GM18858 (cell line): ENCODE data around the gene ZCCHC14.

Source experiments
- ATAC-seq: cut with Tn5 transposase; IDR thresholded peaks from one replicate; pipeline ENCODE4 v1.9.1; 2021; ENCODE audit not compliant: unreplicated experiment

Gene ZCCHC14

DNA sequence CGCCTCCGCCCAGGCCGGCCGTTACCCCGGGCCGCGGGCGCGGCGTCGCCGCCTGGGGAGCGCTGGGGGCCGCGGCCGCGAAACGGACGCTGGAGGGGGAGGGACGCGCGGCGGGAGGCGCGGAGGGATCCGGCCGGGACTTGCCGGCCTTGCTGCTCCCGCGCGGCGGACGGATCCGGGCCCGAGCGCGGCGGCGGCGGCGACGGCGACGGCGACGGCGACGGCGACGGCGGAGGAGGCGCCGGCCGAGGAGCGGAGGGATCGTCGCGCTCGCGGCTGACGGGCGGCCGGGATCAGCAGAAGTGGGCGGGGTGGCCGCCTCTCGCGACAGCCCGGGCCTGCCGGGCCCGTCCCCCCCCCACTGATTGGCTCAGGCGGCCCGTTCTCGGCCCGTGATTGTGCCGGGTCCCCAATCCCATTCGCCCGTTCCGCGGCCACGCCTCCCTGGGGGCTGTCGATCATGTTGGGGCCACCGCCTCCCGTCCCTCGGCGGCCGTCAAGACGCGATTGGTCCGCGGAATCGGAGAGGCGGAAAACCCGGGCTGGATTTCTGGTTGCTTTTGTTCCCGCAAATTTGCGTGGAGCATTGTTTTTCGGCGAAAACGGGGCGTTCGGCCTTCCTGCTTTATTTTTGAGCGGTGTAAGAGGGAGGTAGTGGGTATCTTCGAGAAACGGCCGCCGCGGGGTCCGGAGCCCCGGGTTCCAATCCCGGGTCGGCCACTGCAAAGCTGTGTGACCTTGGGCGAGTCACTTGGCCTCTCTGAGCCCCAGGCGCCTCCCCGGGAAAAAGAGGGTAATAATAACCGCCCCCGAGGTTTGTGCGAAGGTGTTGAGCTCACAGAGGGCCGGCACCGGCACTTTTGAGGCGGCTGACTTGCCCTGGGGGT, at the start of gene ZCCHC14:
TSS of gene ZCCHC14 (minus strand) at position 304 of the 887 bp plus-strand sequence. CDS start 786 bp downstream, outside the sequence.
- peak; percentile 64 for ATAC-seq

DNA sequence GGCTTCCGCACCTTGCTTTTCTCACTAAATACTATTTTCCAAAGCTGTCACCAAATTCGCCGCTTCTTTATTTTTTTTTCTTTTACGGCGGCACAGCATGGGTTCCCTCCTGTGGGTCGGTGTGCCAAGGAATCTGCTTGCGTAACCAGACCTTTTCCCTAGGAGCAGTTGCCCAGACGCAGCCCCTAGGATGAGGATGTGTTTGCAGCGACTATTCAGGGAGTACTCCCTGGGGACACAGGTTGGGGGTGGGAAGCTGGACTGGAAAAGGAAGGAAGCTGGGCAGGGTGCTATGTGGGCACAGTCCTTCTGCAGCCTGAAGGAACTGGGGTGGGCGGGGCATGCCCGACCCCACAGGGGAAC, 49.0 kb upstream of the ZCCHC14 start:
- no peak for ATAC-seq

DNA sequence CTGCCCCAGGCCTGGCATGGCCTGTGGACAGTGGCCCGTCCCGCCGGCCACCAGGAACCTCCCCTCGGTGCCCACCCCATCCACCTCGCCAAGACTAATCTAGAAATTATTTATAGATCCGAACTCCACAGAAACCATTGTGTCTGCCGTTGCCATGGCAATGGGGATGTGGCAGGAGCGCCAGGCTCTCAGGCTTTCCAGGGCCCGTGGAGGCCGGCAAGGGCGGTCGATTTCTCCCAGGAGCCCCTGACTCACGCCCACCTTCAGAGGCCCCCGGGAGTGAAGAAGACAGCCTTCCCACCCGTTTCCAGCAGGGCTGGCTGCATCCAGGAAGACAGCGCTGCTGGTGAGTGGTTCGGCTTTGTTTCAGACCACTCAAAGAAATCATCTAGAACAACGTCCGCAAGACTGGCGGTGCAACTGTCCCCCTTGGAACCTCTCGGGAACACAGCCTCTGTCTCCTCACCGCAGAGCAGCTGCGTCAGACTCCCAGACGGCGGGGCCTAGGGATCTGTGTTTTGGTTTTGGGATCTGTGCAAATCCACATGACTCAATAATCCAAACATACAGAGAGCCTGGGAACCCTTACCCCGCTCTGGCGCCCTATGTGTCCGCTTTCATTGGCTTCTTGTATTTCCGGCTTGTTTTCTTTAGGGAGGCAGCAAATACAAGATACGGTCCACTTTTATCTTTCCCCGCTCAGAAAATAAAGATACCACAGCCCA, 48.5 kb upstream of the ZCCHC14 start:
- no peak for ATAC-seq

DNA sequence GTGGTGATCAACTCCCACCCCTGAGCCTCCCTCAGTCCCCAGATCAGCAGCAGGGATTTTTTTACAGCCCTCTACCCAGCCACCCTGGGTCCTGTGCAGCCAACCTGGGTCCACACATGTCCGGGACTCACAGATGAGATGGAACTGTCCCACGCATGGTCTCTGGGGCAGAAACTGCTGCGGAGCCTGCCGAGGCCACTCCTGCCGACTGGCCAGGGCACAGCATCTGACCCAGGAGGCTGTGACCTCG, 48.0 kb upstream of the ZCCHC14 start:
- no peak for ATAC-seq

DNA sequence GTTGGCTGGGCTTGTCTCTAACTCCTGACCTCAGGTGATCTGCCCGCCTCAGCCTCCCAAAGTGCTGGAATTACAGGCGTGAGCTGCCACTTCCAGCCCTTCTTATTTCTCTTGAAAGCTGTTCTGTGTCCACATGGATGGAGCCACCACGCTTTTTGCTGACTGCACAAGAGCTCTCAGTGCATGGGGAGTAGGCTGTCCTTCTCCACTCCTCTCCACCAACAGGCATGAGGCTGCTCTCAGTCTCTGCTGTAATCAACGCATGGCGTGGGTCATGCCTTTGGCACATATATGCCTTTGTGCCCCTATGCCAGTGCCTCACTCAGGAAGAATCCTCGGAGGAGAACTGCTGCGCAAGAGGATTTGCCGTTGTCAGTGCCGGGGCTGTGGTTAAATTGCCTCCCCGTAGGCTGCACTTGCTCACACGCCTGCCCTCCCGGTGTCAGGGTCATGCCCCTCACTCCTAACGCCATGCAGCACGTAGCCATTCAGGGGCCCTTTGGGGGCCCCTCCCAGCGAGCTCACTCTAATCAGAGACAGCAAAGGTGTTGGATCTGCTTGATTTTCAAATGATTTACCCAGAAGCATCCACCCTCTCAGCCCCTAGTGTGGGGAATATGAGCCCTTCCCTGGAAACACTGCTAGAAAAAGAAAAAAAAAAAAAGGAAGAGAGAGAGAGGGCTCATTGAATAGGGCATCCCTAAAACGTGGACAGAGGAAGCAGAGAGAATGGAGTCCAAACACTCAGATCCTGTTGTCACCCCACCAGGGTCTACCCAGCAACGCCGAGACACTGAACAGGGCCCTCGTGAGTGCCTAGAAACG, 47.5 kb upstream of the ZCCHC14 start:
- no peak for ATAC-seq

DNA sequence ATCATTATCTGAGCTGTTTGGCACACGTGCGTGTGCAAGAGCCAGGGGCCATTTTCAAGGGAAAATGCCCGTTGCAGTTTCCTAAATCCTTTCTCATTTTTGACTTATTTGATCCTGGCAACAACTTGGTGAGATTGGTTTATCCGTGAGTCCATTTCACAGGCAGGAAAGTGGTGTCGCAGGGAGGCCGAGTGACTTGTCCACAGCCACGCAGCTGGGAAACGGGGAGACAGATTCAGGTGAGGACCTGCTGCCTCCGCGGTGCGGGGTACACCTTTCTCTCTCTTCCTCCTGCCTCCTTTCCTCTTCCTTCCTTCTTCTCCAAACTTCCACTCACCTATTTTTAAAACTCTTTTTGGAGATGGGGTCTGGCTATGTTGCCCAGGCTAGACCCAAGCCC, 46.3 kb upstream of the ZCCHC14 start:
- ATAC-seq: no peak

DNA sequence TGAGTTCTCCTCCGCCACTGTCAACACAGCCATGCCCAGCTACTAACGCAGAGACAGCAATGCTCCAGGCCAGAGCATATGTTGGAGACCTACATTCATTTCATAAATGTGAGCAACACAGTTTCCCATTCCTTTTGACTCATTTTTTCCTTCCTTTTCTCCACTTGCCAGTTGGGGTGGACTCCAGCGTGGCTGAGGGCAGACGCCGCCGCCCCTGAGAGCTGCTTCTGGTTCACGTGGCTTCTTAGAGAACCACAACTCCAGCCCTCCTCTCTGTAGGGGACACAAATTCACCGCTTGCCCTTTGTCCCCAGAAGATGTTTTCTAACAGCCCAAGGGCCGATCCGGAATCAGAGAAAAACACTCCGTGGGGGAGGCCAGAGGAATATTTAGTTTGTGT, 45.8 kb upstream of the ZCCHC14 start:
- ATAC-seq: no peak

DNA sequence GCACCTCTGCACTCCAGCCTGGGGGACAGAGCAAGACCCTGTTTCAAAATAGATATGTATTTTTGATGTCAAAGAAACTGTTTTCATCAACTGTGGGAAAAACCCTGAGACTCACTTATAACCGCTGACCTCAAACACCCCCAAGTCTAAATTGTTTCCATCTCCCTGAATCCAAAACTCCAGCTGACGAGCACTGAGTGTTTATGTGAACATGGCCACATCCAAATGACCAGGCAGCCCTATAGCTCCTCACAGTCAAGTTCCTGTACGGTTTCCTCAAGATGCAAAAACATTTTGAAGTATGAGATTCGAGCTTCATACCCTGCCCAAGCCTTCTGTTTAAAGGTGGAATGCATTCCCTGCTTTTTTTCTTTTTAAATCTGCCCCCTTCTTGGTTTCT, 45.3 kb upstream of the ZCCHC14 start:
- no peak for ATAC-seq

DNA sequence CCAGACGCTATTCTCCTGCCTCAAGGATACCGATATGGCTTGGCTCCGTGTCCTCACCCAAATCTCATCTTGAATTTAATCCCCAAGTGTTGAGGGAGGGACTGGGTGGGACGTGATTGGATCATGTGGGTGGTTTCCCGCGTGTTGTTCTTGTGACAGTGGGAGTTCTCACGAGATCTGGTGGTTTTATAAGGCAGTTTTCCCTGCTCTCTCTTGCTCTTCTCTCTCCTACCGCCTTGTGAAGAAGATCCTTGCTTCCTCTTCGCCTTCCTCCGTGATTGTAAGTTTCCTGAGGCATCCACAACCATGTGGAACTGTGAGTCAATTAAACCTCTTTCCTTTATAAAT, 43.9 kb upstream of the ZCCHC14 start:
- ATAC-seq: no peak

DNA sequence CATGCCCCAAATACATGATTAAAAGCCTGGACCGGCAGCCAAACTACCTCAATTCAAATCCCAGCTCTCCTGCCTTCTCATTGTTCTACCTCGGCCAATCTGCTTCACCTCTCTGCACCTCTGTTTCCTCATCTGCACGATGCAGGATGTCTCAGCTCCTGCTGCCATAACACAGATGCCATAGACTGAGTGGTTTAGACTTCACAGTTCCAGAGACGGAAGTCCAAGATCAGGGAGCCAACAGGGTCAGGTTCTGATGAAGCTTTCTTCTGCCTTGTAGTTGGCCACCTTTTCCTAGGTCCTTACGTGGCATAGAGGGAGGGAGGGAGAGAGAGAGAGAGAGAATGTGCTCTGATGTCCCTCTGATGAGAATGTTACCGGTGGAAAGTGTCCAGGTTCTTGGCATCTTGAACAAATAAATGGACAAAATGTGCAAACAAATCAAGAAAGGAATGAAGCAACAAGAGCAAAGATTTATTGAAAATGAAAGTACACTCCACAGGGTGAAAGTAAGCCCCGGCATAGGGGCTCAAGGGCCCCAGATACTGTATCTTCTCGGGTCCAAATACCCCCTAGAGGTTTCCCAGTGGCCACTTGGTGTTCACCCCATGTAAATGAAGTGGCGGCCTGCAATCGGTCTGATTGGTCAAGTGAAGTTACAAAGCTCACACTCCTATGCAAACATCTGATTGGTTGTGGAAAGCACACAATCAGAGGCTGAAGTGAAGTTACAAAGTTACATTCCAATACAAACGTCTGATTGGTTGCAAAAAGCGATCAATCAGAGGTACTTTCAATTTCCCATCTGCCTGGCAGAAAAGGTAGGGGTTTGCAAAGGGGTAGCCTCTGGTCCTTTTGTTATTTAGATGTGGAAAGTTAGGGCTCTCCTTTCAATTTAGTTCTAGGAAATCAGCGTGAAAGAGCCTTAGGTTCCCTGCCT, 43.3 kb upstream of the ZCCHC14 start:
- ATAC-seq: no peak

DNA sequence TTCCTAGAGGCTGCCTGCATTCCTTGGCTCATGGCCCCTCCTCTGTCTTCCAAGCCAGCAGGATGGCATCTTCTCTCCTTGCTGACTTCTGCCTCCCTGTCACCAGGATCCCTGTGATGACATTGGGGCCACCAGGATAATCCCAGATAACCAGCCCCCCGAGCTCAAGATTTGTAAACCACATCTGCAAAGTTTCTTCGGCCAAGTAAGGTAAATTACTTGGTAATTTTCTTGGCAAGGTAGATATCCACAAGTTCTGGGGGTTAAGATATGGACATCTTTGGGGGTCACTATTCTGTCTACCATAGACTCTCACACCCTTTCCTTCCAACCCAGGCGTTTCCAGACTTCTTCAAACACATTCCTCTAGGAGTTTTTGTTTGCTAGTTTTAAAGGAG, 42.6 kb upstream of the ZCCHC14 start:
- no peak for ATAC-seq

DNA sequence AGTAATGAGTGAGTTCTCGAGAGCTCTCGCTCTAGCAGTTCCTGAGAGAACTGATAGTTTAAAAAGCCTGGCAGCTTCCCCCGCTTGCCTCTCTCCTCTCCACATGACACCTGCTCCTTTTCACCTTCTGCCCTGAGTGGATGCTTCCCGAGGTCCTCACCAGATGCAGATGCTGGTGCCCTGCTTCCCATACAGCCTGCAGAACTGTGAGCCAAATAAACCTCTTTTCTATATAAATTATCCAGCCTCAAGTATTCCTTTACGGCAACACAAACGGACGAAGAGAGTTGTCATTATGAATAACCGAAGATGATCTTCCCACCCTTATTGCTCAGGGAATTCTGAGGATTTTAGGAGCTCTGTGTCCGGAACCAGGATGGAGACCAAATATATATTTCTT, 41.9 kb upstream of the ZCCHC14 start:
- no peak for ATAC-seq

DNA sequence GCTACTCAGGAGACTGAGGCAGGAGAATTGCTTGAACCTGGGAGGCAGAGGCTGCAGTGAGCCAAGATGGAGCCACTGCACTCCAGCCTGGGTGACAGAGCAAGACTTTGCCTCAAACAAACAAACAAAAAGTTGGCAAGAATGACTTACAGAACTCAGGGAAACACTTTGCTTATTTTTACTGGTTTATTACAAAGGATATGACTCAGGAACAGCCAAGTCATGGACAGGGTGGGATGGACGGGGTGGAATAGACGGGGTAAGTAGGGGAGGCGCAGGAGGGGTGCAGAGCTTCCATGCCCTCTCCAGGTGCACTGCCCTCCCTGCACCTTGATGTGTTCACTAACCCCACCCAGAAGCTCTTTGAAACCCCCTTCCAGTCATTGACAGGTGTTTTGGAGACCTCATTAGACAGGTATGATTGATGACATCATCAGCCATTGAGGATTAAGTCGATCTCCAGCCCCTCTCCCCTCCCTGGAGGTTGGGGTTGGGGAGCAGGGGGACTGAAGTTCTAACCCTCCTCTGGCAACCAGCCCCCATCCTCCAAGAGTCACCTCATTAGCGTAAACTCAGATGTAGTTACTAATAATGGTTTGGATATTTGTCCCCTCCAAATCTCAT, 41.3 kb upstream of the ZCCHC14 start:
- no peak for ATAC-seq

DNA sequence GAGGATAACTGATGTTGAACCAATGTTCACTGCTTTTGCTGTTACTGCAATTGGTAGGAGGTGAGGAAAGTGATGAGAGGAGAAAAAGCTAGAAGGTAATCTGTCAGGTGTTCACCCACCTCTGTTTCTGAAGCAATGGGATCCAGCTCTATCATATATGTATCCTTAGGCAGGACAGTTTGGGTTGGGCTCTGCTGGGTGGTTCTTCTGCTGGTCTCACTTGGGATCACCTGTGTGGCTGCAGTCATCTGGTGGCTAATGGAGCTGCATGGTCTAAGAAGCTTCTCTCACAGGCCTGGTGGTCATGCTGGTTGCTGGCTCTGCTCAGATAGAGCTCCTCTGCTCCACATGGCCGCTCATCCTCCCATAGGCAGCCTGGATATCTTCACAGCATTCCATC, 40.2 kb upstream of the ZCCHC14 start:
- ATAC-seq: no peak

DNA sequence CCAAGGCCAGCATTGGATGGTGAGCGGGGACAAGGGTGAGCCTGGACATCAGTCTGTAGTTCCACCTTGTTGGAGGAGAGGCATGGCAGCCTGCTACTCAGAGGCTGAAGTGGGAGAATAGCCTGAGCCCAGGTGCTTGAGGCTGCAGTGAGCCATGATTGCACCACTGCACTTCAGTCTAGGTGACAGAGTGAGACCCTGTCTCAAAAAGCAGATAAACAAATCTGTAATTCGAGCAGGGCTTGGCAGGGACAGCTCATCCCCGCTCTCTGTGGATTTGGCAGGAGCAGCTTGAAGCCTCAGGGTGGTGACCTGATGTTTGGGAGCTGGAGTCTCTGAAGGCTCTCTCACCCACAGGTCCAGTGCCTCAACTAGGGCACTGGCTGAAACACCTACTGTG, 38.6 kb upstream of the ZCCHC14 start:
- no peak for ATAC-seq

DNA sequence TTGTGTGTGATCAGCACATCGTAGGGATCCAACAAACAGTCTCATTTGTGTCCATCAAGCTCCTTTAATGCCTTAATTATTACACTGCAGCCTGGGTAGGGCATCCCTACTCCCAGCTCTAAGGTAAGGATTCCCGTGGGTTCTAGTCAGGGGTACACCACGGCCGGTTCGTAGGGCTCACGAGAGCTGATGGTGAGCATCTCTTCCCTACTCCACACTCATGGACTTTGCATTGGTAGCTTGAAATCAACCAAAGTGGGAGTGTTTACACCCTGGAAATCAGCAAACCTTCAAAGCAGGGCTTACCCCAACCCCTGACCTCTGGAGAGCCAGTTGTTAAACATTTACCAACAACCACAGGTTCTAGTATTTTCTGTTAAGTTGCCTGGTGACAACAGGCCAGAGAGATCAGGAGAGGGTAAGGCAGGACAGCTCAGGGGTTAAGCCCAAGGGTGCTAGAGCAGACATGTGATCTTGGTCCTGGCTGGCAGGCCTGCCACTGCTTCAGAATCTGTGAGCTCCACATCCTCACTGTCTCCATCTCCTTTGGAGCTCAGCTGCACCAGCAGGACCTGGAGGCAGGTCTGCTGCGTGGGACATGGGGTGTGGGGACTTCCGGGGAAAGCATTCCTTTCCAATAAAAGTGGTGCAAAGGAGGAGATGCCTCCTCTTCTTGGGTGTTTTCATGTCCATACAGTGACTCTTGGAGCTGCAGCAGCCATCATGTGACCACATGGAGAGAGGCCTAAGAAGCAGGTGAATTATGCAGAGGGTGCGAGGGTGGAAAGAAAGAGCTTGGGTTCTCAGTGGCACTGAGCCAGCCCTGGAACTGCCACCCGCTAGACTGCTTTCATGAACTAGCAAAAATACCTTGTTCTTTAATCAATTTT, 36.1 kb upstream of the ZCCHC14 start:
- no peak for ATAC-seq

DNA sequence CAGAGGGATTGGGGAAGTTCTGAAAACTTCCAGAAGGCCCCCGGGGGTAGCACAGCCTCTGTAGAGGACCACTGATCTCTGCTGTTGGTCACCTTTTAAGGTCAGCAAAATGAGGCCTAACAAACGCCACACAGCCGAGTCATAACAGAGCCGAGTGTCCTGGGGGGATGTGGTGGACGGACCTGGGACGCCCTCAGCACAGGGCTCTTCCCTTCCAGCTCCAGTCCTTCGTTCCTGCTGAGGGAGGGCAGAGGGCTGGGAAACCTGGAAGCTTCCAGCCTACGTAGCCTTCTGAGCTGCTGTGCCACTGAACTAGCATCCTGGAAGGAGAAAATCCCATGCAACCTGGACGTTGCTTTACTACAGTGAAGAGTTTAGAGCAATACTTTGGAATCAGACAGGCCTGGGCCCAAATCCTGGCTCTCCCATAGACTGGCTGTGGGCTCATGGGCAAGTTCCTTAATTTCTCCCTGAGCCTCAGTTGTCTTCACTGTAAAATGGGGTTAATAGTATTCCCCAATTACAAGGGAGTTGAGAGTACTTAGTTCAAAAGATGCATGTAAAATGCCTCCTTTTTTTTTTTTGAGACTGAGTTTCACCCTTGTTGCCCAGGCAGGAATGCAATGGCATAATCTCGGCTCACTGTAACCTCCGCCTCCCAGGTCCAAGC, 34.4 kb upstream of the ZCCHC14 start:
- ATAC-seq: no peak

DNA sequence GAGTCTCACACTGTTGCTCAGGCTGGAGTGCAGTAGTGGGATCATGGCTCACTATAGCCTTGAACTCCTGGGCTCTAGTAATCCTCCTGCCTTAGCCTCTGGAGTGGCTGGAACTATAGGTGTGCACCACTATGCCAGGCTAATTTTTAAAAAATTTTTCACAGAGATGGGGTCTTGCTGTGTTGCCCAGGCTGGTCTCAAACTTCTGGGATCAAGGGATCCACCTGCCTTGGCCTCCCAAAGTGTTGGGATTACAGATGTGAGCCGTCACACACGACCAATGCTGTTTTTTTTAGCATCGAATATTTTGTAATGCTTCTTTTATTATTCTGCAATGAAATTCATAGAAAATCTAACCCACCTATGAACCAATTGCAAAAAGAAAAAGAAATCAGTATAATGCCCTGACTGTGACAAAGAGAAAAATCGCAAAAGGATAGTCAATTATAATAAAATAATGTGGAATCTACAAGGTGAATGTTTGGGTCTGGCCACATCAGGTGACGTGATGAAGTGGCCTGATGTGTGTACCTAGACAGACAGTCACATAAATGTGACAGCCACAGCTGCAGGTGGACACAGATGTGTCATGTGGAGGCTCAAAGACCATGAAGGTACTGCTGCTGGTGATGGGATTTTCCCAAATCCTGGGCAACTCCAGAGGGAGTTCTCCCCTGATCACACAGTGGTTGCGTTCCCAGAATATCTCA, 33.6 kb upstream of the ZCCHC14 start:
- no peak for ATAC-seq
